GM12878 (cell line): ENCODE data around the gene UQCC2. TPM values are rescaled to one million over a fixed set of nuclear protein-coding genes. Genes with fewer than 3 reads are reported as not detected.

Source experiments
- ATAC-seq: fragments of 200-7000 bp; cut with Tn5 transposase; 3 replicates; pipeline ENCODE4 v1.9.1; 2020; ENCODE audit warnings: mild to moderate bottlenecking, moderate library complexity
- BruUV-seq: library from RNA; stranded (reverse); fragments of 400-500 nt; replicated peaks from 2 replicates; lab custom pipeline; 2021; lab: Mats Ljungman, UMichigan
- CTCF ChIA-PET: fragments of 300-600 bp; sonication (Branson Sonifier 250); formaldehyde crosslinking; extraction: SDS; loops from one replicate; lab custom pipeline; 2021; ENCODE audit warnings: inconsistent platforms; lab: Yijun Ruan, JAX
- POLR2A ChIA-PET: fragments of 350-600 bp; formaldehyde crosslinking; extraction: SDS; loops from one replicate; lab custom pipeline; 2021; ENCODE audit warnings: inconsistent platforms; lab: Charles Lee
- RAD21 ChIA-PET: fragments of 300-600 bp; sonication (Branson Sonifier 250); formaldehyde crosslinking; loops from one replicate; lab custom pipeline; 2023; ENCODE audit warnings: antibody characterized with exemption; ENCODE audit not compliant: unreplicated experiment; lab: Charles Lee
- SMC1A ChIA-PET: fragments of 300-600 bp; sonication (Branson Sonifier 250); formaldehyde crosslinking; loops from one replicate; lab custom pipeline; 2023; ENCODE audit not compliant: unreplicated experiment, uncharacterized antibody; lab: Charles Lee
- DNase-seq: peaks from one replicate; pipeline ENCODE4 v3.0.0-alpha.2; 2011; ENCODE audit warnings: low read depth, low spot score
- FAIRE-seq: peaks from 3 replicates; lab custom pipeline; 2011; peaks lifted over from hg19 to GRCh38; lab: Jason Lieb, UNC
- H2AFZ ChIP-seq: 2 replicates; pipeline ENCODE4 v1.6.0; 2011; ENCODE audit warnings: low read depth, low read length, control low read depth; ENCODE audit not compliant: control insufficient read depth
- H3K27ac ChIP-seq: 2 replicates; pipeline ENCODE4 v1.5.1; 2011; ENCODE audit warnings: control low read depth; ENCODE audit not compliant: control insufficient read depth, insufficient read depth
- H3K27me3 ChIP-seq, 2 experiments: replicated peaks in 1 of 2; 2 replicates each; pipeline versions ENCODE4 v1.6.0 to v1.6.1; 2011; ENCODE audit warnings: low read length in 1 of 2; ENCODE audit not compliant: control insufficient read depth in 2 of 2, insufficient read depth in 2 of 2
- H3K36me3 ChIP-seq, 2 experiments: 2 replicates each; pipeline ENCODE4 v1.5.1; 2011; ENCODE audit warnings: low read length in 1 of 2; ENCODE audit not compliant: control insufficient read depth in 2 of 2, insufficient read depth in 2 of 2
- H3K4me1 ChIP-seq: 2 replicates; pipeline ENCODE4 v1.6.1; 2011; ENCODE audit warnings: mild to moderate bottlenecking, low read length, moderate library complexity, mixed read lengths; ENCODE audit not compliant: control insufficient read depth, insufficient read depth
- H3K4me2 ChIP-seq: 2 replicates; pipeline ENCODE4 v1.6.0; 2011; ENCODE audit warnings: control low read depth; ENCODE audit not compliant: control insufficient read depth, insufficient read depth
- H3K4me3 ChIP-seq: fragments of 200-600 bp; sonication (generic); 2 replicates; pipeline ENCODE4 v1.5.1; 2016
- H3K79me2 ChIP-seq: 2 replicates; pipeline ENCODE4 v1.6.0; 2011; ENCODE audit warnings: low read length; ENCODE audit not compliant: control insufficient read depth, insufficient read depth
- H3K9ac ChIP-seq: 2 replicates; pipeline ENCODE4 v1.8.0; 2011; ENCODE audit warnings: low read length, control low read depth, mixed read lengths; ENCODE audit not compliant: control insufficient read depth, insufficient read depth
- H3K9me3 ChIP-seq: replicated peaks from 3 replicates; pipeline ENCODE4 v1.5.1; 2011; ENCODE audit warnings: mild to moderate bottlenecking, low read length; ENCODE audit not compliant: control insufficient read depth, insufficient read depth
- H4K20me1 ChIP-seq: 2 replicates; pipeline ENCODE4 v1.6.0; 2011; ENCODE audit not compliant: control insufficient read depth, insufficient read depth
- CUX1 ChIP-seq: IDR thresholded peaks from 2 replicates; pipeline ENCODE4 v1.6.1; 2012; ENCODE audit warnings: improper control_type of control experiment, low read depth, low read length; ENCODE audit not compliant: insufficient replicate concordance
- IRF3 ChIP-seq: fragments of 450-650 bp; IDR thresholded peaks from 2 replicates; pipeline ENCODE4 v1.6.1; 2014; ENCODE audit warnings: mild to moderate bottlenecking
- KAT2A ChIP-seq: conservative IDR thresholded peaks from 2 replicates; pipeline ENCODE4 v1.6.1; 2011; ENCODE audit warnings: low read depth, low read length; ENCODE audit not compliant: control insufficient read depth
- SMARCA5 ChIP-seq: fragments of 450-650 bp; IDR thresholded peaks from 2 replicates; pipeline ENCODE4 v1.6.1; 2017; ENCODE audit warnings: mild to moderate bottlenecking
- SREBF1 ChIP-seq: IDR thresholded peaks from 2 replicates; pipeline ENCODE4 v1.6.1; 2012; ENCODE audit warnings: mild to moderate bottlenecking, low read length
- YBX1 ChIP-seq: fragments of 450-650 bp; IDR thresholded peaks from 2 replicates; pipeline ENCODE4 v1.6.1; 2016; ENCODE audit warnings: antibody characterized with exemption
- ZBTB33 ChIP-seq: fragments of 450-650 bp; IDR thresholded peaks from 2 replicates; pipeline ENCODE4 v1.6.1; 2017; ENCODE audit warnings: mild to moderate bottlenecking
- ZNF207 ChIP-seq: fragments of 450-650 bp; IDR thresholded peaks from 2 replicates; pipeline ENCODE4 v1.6.1; 2014; ENCODE audit warnings: antibody characterized with exemption, mild to moderate bottlenecking, borderline replicate concordance
- ZNF24 ChIP-seq: fragments of 450-650 bp; IDR thresholded peaks from 2 replicates; pipeline ENCODE4 v1.6.1; 2017; ENCODE audit warnings: antibody characterized with exemption, mild to moderate bottlenecking
- WGBS: methylation state at CpG from one replicate; pipeline ENCODE4 v1.1.6; 2016; ENCODE audit warnings: low lambda C conversion rate; ENCODE audit not compliant: insufficient replicate concordance, insufficient coverage; ENCODE audit errors: missing lambda C conversion rate; 5-methylcytosine and 5-hydroxymethylcytosine counted together
- in situ Hi-C: fragments of 300-500 bp; cut with MboI; formaldehyde crosslinking; loops from 9 replicates; pipeline ENCODE4 v1.14.3; 2018; ENCODE audit warnings: mixed read lengths
- intact Hi-C: fragments of 100-400 bp; cut with micrococcal nuclease; formaldehyde crosslinking; loops from one replicate; pipeline ENCODE4 v1.14.2; 2022; ENCODE audit not compliant: unreplicated experiment
- polyA plus RNA-seq, 11 experiments: library from polyadenylated mRNA; depleted of rRNA in 4 of 11; unstranded in 6 of 11; stranded (reverse) in 5 of 11; fragments of >200 nt; fragmentation: Nextera tagmentation in 4 of 11; fragmentation: Illumina TruSeq in 1 of 11; extraction: Ambion mirVana in 4 of 11; extraction: Trizol in 1 of 11; gene quantifications; 1 replicate in 1 of 11; 2 replicates in 10 of 11; pipeline versions ENCODE4 v1.2.1 to v1.2.3, GENCODE V29; 2011 to 2016; ENCODE audit warnings: inconsistent platforms in 2 of 11, missing spikeins in 2 of 11, low read depth in 1 of 11
- total RNA-seq, 4 experiments: library from RNA; depleted of rRNA in 3 of 4; stranded (reverse); fragments of >200 nt in 3 of 4; fragmentation: Illumina TruSeq in 1 of 4; extraction: Trizol in 1 of 4; gene quantifications; 2 replicates each; pipeline versions ENCODE4 v1.2.1 to v1.2.3, GENCODE V29; 2013 to 2021

The UQCC2 gene
- total and polyA plus RNA-seq, 10 of the 15 experiments (the other 5 are each of a cell fraction or from before 2014, with no cell fraction given) = 40.6 to 478 (median 71.2) TPM

DNA sequence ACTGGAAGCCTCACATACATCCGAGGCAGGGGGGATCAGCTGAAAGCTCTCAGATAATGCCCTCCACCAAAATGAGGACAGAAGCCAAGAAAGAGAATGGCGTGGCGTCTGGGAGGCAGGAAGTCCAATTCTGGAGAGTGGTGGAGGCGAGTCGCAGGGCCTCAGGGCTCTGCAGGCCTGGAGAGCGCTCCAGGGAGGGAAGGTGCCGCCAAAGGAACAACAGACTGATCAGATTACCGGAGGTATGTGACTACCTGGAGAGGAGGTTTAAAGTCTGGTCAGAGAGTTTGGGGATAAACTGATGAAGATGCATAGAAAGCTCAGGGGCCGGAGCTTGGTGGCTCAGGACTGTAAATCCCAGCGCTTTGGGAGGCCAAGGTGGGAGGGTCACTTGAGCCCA lies 46.4 kb upstream of the UQCC2 start:
- no peak overlapping the region for H3K4me3 ChIP-seq
- peaks cover 7% of the 10 kb centered on the region for H3K4me1 ChIP-seq
- no peaks in the 10 kb centered on the region for H4K20me1 ChIP-seq
- no peaks in the 10 kb centered on the region for H3K36me3 ChIP-seq
- no peak overlapping the region for H3K27ac ChIP-seq
- H2AFZ ChIP-seq = no peak overlapping the region
- WGBS = 39% methylated on average over 10 of the region's 10 CpGs
- intact Hi-C loops = no loop called here
- no peak for DNase-seq
- no TSS peak for BruUV-seq
- no peak overlapping the region for H3K4me2 ChIP-seq
- H3K9ac ChIP-seq = no peak overlapping the region
- ChIA-PET CTCF (interaction anchor here (0.7 to 7.1 kb wide), 3 partner anchors 11 to 12 kb away, joined by 3 to 40 read pairs (median 3); partner anchors contain the start of gene IP6K3), RAD21 (no interaction called here), POLR2A (no interaction called here), SMC1A (interaction anchor here (0.7 to 1.0 kb wide), 2 partner anchors 46 to 212 kb away, joined by 3 to 4 read pairs; partner anchors contain the start of gene UQCC2)
- in situ Hi-C loops = no loop called here
- TF ChIP-seq ZNF207 = no peak
- no peak for TF ChIP-seq ZNF24
- ATAC-seq = no peak
- FAIRE-seq = no peak
- no peaks in the 10 kb centered on the region for H3K79me2 ChIP-seq
- H3K9me3 ChIP-seq = no peaks in the 10 kb centered on the region
- H3K27me3 ChIP-seq = no peaks in the 10 kb centered on the region; a peak in 1 of 4 replicates

- WGBS = 27% methylated on average over 3 of the region's 3 CpGs
- DNase-seq = no peak
- RAD21 ChIA-PET = no interaction called here
- no peak overlapping the region for H3K27ac ChIP-seq
- no peak overlapping the region for H3K9ac ChIP-seq
- H3K79me2 ChIP-seq = no peaks in the 10 kb centered on the region
- BruUV-seq = no TSS peak
- H3K36me3 ChIP-seq = no peaks in the 10 kb centered on the region
- H3K4me1 ChIP-seq = peaks cover 11% of the 10 kb centered on the region
- no peak for ATAC-seq
- no peak overlapping the region for H3K4me2 ChIP-seq
- no peak overlapping the region for H3K4me3 ChIP-seq
- SMC1A ChIA-PET = interaction anchor here (0.7 to 1.0 kb wide), 2 partner anchors 46 to 213 kb away, joined by 3 to 4 read pairs; partner anchors contain the start of gene UQCC2
- no peaks in the 10 kb centered on the region for H3K9me3 ChIP-seq
- no peak for FAIRE-seq
- intact Hi-C loops = no loop called here
- H3K27me3 ChIP-seq = no peaks in the 10 kb centered on the region; a peak in 1 of 4 replicates
- POLR2A ChIA-PET = no interaction called here
- in situ Hi-C loops = no loop called here
- no peaks in the 10 kb centered on the region for H4K20me1 ChIP-seq
- no peak overlapping the region for H2AFZ ChIP-seq
- CTCF ChIA-PET = interaction anchor here (1.4 to 7.1 kb wide), 2 partner anchors 11 to 12 kb away, joined by 3 to 40 read pairs; no protein-coding TSS in a partner anchor
- TF ChIP-seq YBX1 (no peak), CUX1 (no peak), ZNF207 (no peak), SREBF1 (no peak), IRF3 (no peak), KAT2A (no peak), ZBTB33 (no peak), SMARCA5 (no peak)
Observed at GRCh38 chr6:33757113-33757512, 45.6 kb upstream of the UQCC2 start.
